Activated CD8-positive, alpha-beta T cell treated with anti-CD3 and anti-CD28 coated beads, Interleukin-2, amount 10 ng/mL, durations not matched to agents 7 days and 5 days (primary cell): ENCODE results near the gene STK10. TPM values are rescaled to one million over a fixed set of nuclear protein-coding genes. Genes with fewer than 3 reads are reported as not detected.

Experiments
- ATAC-seq: fragments of 150-1000 bp; cut with Tn5 transposase; one replicate; pipeline ENCODE4 v1.10.0; 2021; ENCODE audit warnings: moderate library complexity
- CTCF ChIA-PET: fragments of 350-600 bp; sonication (Branson Sonifier 250); formaldehyde crosslinking; loops from one replicate; lab custom pipeline; 2021; ENCODE audit warnings: antibody characterized with exemption; lab: Charles Lee
- POLR2A ChIA-PET: fragments of 350-600 bp; sonication (Branson Sonifier 250); formaldehyde crosslinking; loops from one replicate; lab custom pipeline; 2021; ENCODE audit warnings: antibody characterized with exemption; lab: Charles Lee
- DNase-seq: peaks from one replicate; pipeline ENCODE4 v3.0.0-alpha.2; 2020
- H3K27ac Mint-ChIP-seq: one replicate; pipeline ENCODE4 v1.8.0; 2021; ENCODE audit warnings: mild to moderate bottlenecking, mixed read lengths
- H3K27me3 Mint-ChIP-seq: one replicate; pipeline ENCODE4 v1.8.0; 2021; ENCODE audit warnings: low read depth, mixed read lengths
- H3K36me3 Mint-ChIP-seq: one replicate; pipeline ENCODE4 v1.8.0; 2021; ENCODE audit warnings: low read depth, mixed read lengths
- H3K4me1 Mint-ChIP-seq: one replicate; pipeline ENCODE4 v1.8.0; 2021; ENCODE audit warnings: low read depth, mixed read lengths
- H3K4me3 Mint-ChIP-seq: one replicate; pipeline ENCODE4 v1.8.0; 2021; ENCODE audit warnings: mild to moderate bottlenecking, mixed read lengths
- H3K9me3 Mint-ChIP-seq: one replicate; pipeline ENCODE4 v1.8.0; 2022; ENCODE audit warnings: mixed read lengths; ENCODE audit not compliant: insufficient read depth
- total RNA-seq, 2 experiments: library from RNA; stranded (reverse); gene quantifications; one replicate each; pipeline ENCODE4 v1.2.3, GENCODE V29; 2021

The STK10 gene
- total RNA-seq, 2 experiments from 2014 or later: 294 to 299 TPM

DNA sequence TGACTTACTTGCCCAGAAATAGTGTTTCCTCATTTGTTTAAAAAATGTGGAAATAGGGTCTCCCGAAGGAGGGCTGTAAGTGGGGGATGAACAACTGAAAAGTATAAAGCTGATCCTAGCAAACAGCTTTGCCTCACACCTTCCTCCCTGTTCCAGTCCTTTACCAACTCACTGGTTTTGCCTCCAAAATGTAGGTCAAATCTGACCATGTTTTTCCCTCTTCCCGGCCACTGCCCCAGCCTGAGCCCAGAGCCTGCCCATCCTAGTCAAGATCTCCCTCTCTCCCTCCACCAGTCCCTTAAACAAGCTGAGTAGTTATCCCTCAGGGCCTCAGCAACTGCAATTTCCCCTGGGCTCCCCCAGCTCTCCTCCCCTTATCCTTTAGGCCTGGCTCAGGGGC lies 99.2 kb downstream of the STK10 start:
- H3K36me3 Mint-ChIP-seq: peaks cover 53% of the 10 kb centered on the region
- H3K27ac Mint-ChIP-seq: peak overlapping the region; percentile 23
- no peaks in the 10 kb centered on the region for H3K27me3 Mint-ChIP-seq
- H3K4me1 Mint-ChIP-seq: no peaks in the 10 kb centered on the region
- DNase-seq (no peak), ATAC-seq (no peak)
- no peaks in the 10 kb centered on the region for H3K9me3 Mint-ChIP-seq
- ChIA-PET CTCF (no interaction called here), POLR2A (interaction anchor here (1.0 kb wide), 1 partner anchor 99 kb away, joined by 3 read pairs; the partner anchor contains the start of gene STK10)
- H3K4me3 Mint-ChIP-seq: no peak overlapping the region

DNA sequence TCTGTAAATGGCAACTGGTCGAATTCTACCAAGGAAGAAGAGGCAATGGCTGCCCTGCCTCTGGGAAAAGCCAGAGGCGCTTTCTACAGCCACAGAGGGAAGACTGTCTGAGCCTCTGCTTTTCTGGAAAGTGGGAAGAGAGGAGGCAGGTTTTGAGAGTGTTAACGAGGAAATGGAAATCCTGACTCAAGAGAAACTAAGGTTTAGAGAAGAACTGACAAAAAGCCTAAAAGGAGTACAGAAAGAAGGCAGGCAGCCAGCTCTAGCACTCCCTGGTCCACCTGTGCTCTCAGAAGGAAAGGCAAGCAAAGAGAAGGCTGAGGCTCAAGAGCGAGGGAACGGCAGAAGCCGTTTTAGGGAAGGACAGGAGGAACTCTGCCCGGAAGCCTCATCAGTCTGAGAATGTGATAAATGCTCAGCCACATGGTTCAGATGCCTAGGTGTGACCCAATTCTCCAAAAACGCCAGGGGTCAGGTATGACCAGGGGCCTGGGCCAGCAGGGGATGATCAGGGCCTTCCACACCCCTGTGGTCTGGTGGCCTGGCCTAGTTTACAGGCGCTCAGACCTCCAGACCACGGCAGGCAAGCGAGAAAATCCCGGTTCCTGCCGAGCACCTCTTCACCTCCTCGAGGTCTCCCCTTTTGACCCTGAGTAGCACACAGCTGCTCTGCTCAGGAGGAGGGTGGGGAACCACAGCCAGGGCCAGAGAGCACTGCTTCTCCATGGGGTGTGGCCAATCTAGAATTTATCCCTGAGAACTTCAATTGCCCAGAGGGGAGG lies 101.6 kb downstream of the STK10 start:
- POLR2A ChIA-PET: interaction anchor here (1.2 kb wide), 1 partner anchor 14 kb away, joined by 4 read pairs; no protein-coding TSS in a partner anchor

DNA sequence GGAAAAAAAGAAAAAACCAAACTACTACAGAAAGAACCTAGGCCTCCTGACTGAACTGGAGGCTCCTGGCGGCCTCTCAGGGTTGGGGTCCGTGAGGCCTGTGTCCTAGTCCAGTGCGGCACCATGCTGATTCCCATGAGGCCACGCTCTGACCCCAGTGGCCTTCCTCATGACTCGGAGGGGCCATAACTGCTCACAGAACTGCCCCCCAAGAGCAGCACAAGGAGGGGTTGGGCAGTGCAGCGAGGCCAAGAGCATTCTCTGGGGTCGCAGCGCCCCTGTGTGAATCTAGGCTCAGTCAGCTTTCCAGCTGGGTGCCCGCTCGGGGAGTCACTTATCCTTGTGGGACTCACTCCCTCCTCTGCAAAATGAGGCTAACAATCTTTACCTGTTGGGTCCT lies 102.3 kb downstream of the STK10 start:
- no peak overlapping the region for H3K27ac Mint-ChIP-seq
- ChIA-PET POLR2A (no interaction called here), CTCF (no interaction called here)
- no peaks in the 10 kb centered on the region for H3K9me3 Mint-ChIP-seq
- H3K27me3 Mint-ChIP-seq: no peaks in the 10 kb centered on the region
- ATAC-seq (no peak), DNase-seq (no peak)
- H3K4me3 Mint-ChIP-seq: no peak overlapping the region
- peaks cover 7% of the 10 kb centered on the region for H3K4me1 Mint-ChIP-seq
- peaks cover 55% of the 10 kb centered on the region for H3K36me3 Mint-ChIP-seq

More for the DNA sequence above, 101.6 kb downstream of the STK10 start:
- Mint-ChIP-seq H3K27me3 (no peaks in the 10 kb centered on the region), H3K4me3 (no peak overlapping the region), H3K9me3 (no peaks in the 10 kb centered on the region), H3K36me3 (peaks cover 57% of the 10 kb centered on the region), H3K4me1 (peaks cover 3% of the 10 kb centered on the region), H3K27ac (peak overlapping the region; percentile 72)
- no peak for ATAC-seq
- CTCF ChIA-PET: interaction anchor here (1.1 kb wide), 1 partner anchor 102 kb away, joined by 3 read pairs; the partner anchor contains the start of gene STK10
- DNase-seq: no peak

DNA sequence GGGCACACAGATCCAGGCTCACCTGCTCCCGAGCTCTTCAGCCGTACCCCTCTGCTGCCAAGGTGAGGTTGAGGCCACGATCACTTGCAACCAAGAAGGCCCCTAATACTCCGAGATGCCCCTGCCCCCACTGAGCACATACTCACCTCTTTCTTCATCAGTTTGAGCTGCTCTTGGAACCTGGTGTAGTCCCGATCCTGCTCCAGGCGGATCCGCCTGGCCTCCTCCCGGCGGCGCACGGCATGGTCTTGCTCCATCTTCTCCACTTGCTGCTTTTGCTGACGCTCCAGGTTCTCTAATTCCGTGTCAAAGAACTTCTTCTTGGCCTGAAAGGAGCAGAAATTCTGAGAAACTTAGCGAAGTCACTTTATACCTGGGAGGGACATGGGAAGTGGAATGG lies 105.8 kb downstream of the STK10 start:
- ATAC-seq (no peak), DNase-seq (no peak)
- POLR2A ChIA-PET: interaction anchor here (1.2 kb wide), 1 partner anchor 9 kb away, joined by 6 read pairs; no protein-coding TSS in a partner anchor
- Mint-ChIP-seq H3K4me1 (peaks cover 38% of the 10 kb centered on the region), H3K36me3 (peaks cover 67% of the 10 kb centered on the region), H3K27ac (peak overlapping the region; percentile 69), H3K4me3 (no peak overlapping the region), H3K27me3 (no peaks in the 10 kb centered on the region), H3K9me3 (no peaks in the 10 kb centered on the region)
- CTCF ChIA-PET: interaction anchor here (1.2 to 1.4 kb wide), 2 partner anchors 10 to 597 kb away, joined by 3 read pairs; no protein-coding TSS in a partner anchor

DNA sequence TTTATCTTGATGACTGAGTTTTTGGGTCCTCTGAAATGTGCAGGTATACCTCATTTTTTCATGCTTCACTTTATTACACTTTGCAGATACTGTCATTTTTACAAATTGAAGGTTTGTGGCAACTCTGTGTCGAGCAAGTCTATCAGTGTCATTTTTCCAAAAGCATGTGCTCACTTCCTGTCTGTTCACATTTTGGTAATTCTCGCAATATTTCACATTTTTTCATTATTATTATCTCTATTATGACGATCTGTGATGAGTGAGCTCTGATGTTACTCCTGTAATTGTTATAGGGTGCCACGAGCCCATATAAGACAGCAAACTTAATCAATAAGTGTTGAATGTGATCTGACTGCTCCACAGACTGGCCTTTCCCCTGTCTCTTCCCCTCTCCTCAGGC lies 108.1 kb downstream of the STK10 start:
- POLR2A ChIA-PET: interaction anchor here (0.6 kb wide), 1 partner anchor 1122 kb away, joined by 3 read pairs; no protein-coding TSS in a partner anchor
- Mint-ChIP-seq H3K36me3 (peaks cover 76% of the 10 kb centered on the region), H3K27ac (peak overlapping the region; percentile 83)

DNA sequence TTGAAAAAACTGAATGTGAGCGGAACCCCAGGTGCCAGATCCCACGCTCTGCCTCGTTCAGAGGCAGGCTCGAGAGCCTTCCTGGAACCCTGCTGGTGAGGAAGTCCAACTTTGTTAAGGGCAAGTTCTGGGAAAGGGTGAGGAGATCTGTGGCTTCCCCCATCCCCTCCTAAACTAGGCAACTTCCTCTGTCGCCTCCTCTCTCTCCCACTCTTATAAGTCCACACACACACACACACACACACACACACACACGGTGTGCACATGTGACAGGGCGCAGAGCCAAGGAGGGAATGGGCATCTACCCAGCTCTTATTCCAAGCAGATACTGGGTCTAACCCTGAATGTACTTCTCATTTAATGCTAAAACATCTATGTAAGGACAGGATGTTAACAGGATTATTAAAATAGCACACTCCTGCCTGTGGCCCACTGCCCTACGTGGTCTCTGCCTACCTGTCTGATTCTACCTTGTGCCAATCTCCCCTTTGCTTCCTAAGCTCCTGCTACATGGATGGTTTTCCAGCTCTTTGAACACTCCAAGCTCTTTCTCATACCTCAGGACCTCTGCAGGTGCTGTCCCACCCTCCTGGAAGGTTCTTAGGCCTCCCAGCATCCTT lies 109.2 kb downstream of the STK10 start:
- DNase-seq: no peak
- H3K4me3 Mint-ChIP-seq: peak overlapping the region; percentile 19
- CTCF ChIA-PET: interaction anchor here (0.9 to 1.3 kb wide), 2 partner anchors 9 to 12 kb away, joined by 3 to 4 read pairs; no protein-coding TSS in a partner anchor
- peak; percentile 52 for ATAC-seq
- POLR2A ChIA-PET: no interaction called here
- H3K9me3 Mint-ChIP-seq: no peaks in the 10 kb centered on the region
- peak overlapping the region; percentile 78 for H3K27ac Mint-ChIP-seq
- peaks cover 45% of the 10 kb centered on the region for H3K4me1 Mint-ChIP-seq
- H3K36me3 Mint-ChIP-seq: peaks cover 82% of the 10 kb centered on the region
- H3K27me3 Mint-ChIP-seq: no peaks in the 10 kb centered on the region

More for the DNA sequence above, 108.1 kb downstream of the STK10 start:
- Mint-ChIP-seq H3K4me1 (peaks cover 41% of the 10 kb centered on the region), H3K9me3 (no peaks in the 10 kb centered on the region), H3K27me3 (no peaks in the 10 kb centered on the region), H3K4me3 (no peak overlapping the region)
- ATAC-seq (no peak), DNase-seq (no peak)
- CTCF ChIA-PET: interaction anchor here (1.3 kb wide), 2 partner anchors 13 to 73 kb away, joined by 4 read pairs; partner anchors contain the start of gene FBXW11

DNA sequence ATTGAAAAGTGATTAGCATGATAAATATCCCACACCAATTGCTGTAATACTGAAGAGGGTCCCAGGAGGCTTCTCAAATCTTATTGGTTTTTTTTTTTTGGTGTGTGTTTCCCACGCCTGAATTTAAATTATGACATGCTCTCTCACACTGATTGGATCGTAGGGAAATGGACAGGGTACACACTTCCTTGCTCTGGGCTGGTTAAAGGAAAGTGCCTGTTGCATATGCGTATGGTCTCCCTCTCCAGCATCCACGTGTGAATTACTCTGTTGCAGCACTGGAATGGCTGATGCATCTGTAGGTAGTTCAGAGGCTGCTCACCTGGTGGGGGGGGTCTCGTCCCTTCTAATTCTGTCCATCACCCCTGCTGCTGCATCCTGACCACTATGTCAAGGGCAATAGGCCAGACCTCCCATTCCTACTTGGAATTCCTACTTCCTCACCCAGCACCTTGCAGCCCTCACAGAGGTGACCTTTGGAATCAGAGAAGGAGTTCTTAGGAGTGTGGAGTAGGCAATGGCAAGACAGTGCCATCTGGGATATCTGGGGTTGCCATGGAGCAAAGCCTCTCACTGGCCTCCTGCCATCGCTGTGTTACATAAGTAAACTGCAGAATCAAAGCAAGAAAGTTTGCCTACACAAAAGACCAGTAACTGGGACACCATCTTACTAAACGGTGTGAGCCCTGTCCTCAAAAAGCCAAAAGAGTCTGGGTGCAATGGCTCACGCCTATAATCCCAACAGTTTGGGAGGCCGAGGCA lies 110.2 kb downstream of the STK10 start:
- Mint-ChIP-seq H3K9me3 (no peaks in the 10 kb centered on the region), H3K27me3 (no peaks in the 10 kb centered on the region), H3K4me1 (peaks cover 45% of the 10 kb centered on the region), H3K4me3 (no peak overlapping the region), H3K36me3 (peaks cover 79% of the 10 kb centered on the region), H3K27ac (peak overlapping the region; percentile 78)
- DNase-seq: no peak
- ChIA-PET POLR2A (no interaction called here), CTCF (no interaction called here)
- ATAC-seq: no peak

DNA sequence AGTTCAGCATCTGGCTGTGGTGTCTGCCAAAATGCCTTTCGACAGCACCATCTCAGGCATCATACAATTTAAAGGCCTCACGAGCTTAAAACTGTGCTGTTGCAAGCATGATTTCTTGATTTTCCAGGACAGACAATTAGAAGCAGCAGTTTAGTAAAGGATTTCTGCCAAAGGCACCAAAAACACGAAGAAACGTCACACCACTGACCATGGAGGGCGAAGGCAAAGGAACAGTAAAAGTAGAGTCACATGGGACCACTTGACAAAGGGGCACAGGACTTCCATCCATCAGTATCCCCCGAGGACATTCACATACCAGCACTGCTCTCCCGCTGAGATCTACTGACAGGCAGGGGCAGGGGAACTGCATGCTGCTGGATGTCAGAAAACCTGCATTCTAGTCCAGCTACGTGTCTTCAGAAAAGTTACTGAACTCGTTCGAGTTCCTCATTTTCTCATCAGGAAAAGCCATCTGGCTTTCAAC lies 111.2 kb downstream of the STK10 start:
- CTCF ChIA-PET: interaction anchor here (0.7 kb wide), 1 partner anchor 10 kb away, joined by 3 read pairs; no protein-coding TSS in a partner anchor
- H3K9me3 Mint-ChIP-seq: no peaks in the 10 kb centered on the region
- no peak overlapping the region for H3K4me3 Mint-ChIP-seq

DNA sequence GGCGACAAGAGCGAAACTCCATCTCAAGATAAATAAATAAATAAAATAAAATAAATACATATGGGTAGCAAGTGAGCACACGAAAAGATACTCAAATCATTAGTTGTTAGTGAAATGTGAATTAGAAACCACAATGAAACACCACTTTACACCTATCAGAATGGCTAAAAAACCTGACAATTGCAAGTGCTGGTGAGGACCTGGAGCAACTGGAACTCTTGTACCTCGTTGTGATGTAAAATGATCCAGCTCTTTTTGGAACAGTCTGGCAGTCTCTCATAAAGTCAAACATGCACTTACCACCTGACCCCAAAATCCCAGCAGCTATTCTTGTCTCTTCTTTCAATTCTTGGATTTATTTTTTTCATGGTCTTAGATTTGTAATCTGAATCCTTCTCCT lies 112.4 kb downstream of the STK10 start:
- ATAC-seq: no peak
- CTCF ChIA-PET: no interaction called here
- POLR2A ChIA-PET: no interaction called here
- Mint-ChIP-seq H3K9me3 (no peaks in the 10 kb centered on the region), H3K4me3 (no peak overlapping the region), H3K27ac (peak overlapping the region; percentile 32), H3K27me3 (no peaks in the 10 kb centered on the region), H3K36me3 (peaks cover 72% of the 10 kb centered on the region), H3K4me1 (peaks cover 51% of the 10 kb centered on the region)
- DNase-seq: no peak

More for the DNA sequence above, 111.2 kb downstream of the STK10 start:
- H3K4me1 Mint-ChIP-seq: peaks cover 51% of the 10 kb centered on the region
- POLR2A ChIA-PET: no interaction called here
- DNase-seq (no peak), ATAC-seq (no peak)
- H3K27me3 Mint-ChIP-seq: no peaks in the 10 kb centered on the region
- H3K36me3 Mint-ChIP-seq: peaks cover 73% of the 10 kb centered on the region
- H3K27ac Mint-ChIP-seq: peak overlapping the region; percentile 26

DNA sequence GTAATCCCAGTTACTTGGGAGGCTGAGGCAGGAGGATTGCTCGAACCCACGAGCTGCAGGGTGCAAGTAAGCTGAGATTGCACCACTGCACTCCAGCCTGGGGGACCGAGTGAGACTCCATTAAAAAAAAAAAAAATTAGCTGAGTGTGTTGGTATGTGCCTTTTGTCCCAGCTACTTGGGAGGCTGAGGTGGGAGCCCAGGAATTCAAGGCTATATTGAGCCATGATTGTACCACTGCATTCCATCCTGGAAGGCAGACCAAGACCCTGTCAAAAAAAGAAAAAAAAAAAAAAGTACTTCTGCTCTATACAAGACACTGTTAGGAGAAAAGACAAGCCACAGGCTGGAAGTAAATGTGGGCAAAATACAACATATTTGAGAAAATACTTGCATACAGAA lies 113.1 kb downstream of the STK10 start:
- ChIA-PET CTCF (no interaction called here), POLR2A (interaction anchor here (1.1 kb wide), 1 partner anchor 18 kb away, joined by 3 read pairs; no protein-coding TSS in a partner anchor)
- no peak for ATAC-seq
- DNase-seq: no peak
- H3K36me3 Mint-ChIP-seq: peaks cover 69% of the 10 kb centered on the region
- H3K4me1 Mint-ChIP-seq: peaks cover 50% of the 10 kb centered on the region
- no peak overlapping the region for H3K27ac Mint-ChIP-seq
- no peak overlapping the region for H3K4me3 Mint-ChIP-seq
- no peaks in the 10 kb centered on the region for H3K27me3 Mint-ChIP-seq
- H3K9me3 Mint-ChIP-seq: no peaks in the 10 kb centered on the region

DNA sequence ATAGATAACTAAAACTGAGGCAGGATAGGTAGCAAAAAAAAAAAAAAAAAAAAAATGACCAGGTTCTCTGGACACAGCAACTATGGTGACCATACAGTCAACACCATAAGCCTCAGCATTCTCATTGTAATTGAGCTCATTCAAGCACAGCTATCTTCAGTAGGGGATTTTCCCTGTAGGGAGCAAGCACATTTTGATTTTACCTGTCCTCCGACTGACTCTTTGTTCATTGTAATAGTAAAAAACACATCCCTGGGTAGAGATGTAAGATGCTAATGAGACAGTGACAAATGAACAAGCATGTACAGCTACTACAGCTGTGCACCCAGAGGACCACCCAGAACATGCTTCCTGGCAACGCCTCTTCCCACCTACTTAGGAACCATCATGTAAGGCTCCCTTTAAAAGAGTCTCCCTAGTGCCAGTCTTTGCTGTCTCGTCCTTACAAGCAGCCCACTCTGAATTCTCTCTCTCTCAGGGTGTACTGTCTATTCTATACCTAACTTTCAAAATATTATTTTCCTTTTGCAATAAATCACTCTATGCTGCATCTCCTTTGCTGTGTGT lies 116.6 kb downstream of the STK10 start:
- ATAC-seq: no peak
- no peak for DNase-seq
- CTCF ChIA-PET: interaction anchor here (1.0 to 4.1 kb wide), 8 partner anchors 11 to 159 kb away, joined by 3 to 16 read pairs (median 4); partner anchors contain the start of genes FBXW11 and STK10
- POLR2A ChIA-PET: no interaction called here
- peaks cover 64% of the 10 kb centered on the region for H3K36me3 Mint-ChIP-seq
- peaks cover 56% of the 10 kb centered on the region for H3K4me1 Mint-ChIP-seq
- no peak overlapping the region for H3K4me3 Mint-ChIP-seq
- no peaks in the 10 kb centered on the region for H3K9me3 Mint-ChIP-seq
- H3K27me3 Mint-ChIP-seq: no peaks in the 10 kb centered on the region
- peak overlapping the region; percentile 15 for H3K27ac Mint-ChIP-seq
